T-helper 1 cell treated with Interleukin-12 subunit alpha and Interleukin-12 subunit beta and Interleukin-4 antibody, amounts not matched to agents 30 ng/mL and 1 ng/mL, for 36 hours (primary cell): Measurements from ENCODE around the gene MTRF1L. TPM values are rescaled to one million over a fixed set of nuclear protein-coding genes. Genes with fewer than 3 reads are reported as not detected.
"Not testable (repeated sequence)": the region's sequence is repeated elsewhere in the genome, so short reads cannot be mapped to it uniquely, and the experiment has no call there.

Experiments used
- intact Hi-C: fragments of 100-400 bp; cut with micrococcal nuclease; formaldehyde crosslinking; loops from one replicate; pipeline ENCODE4 v1.15.1; 2024
- total RNA-seq: library from RNA; stranded (reverse); gene quantifications from 2 replicates; pipeline ENCODE4 v1.2.3, GENCODE V29; 2022

Gene MTRF1L
- total RNA-seq, 1 donor from 2014 or later: 20.5 TPM

- intact Hi-C loops: no loop called here
Measured at GRCh38 chr6:153012856-153013255, 10.3 kb upstream of the MTRF1L start.

GRCh38 chr6:153003366-153003690 lies 819 bp upstream of the MTRF1L start:
- intact Hi-C loops: loop anchor here (1.0 to 10.0 kb wide), 5 partner anchors 21 to 1991 kb away; partner anchors contain the start of gene SCAF8

- intact Hi-C loops: loop anchor here (1.0 to 10.0 kb wide), 6 partner anchors 700 to 1990 kb away; partner anchors contain the start of genes RMND1 and SCAF8
Measured at GRCh38 chr6:153001767-153002612, 519 bp downstream of the MTRF1L start.

- intact Hi-C loops: loop anchor here (5.0 to 10.0 kb wide), 3 partner anchors 1246 to 1988 kb away; partner anchors contain the start of gene SCAF8
Measured at GRCh38 chr6:153000790-153001189, 1.7 kb downstream of the MTRF1L start.

- intact Hi-C loops: loop anchor here (5.0 to 10.0 kb wide), 3 partner anchors 1245 to 1988 kb away; partner anchors contain the start of gene SCAF8
Measured at GRCh38 chr6:153000243-153000642, 2.3 kb downstream of the MTRF1L start.

GRCh38 chr6:152999538-152999937 lies 3.0 kb downstream of the MTRF1L start:
- intact Hi-C loops: not testable (repeated sequence)

GRCh38 chr6:152993847-152994246 lies 8.7 kb downstream of the MTRF1L start:
- intact Hi-C loops: no loop called here

GRCh38 chr6:152993431-152993830 lies 9.1 kb downstream of the MTRF1L start:
- intact Hi-C loops: no loop called here

- intact Hi-C loops: no loop called here
Measured at GRCh38 chr6:152986978-152987377, 15.5 kb downstream of the MTRF1L start.

- intact Hi-C loops: not testable (repeated sequence)
Measured at GRCh38 chr6:152985300-152985699, 17.2 kb downstream of the MTRF1L start.

GRCh38 chr6:152984513-152984872 lies 18.0 kb downstream of the MTRF1L start:
- intact Hi-C loops: loop anchor here (5.0 kb wide), 6 partner anchors 812 to 1748 kb away; partner anchors contain the start of gene SCAF8

GRCh38 chr6:152983637-152984512 lies 18.6 kb downstream of the MTRF1L start:
- intact Hi-C loops: loop anchor here (2.0 to 5.0 kb wide), 9 partner anchors 683 to 1748 kb away; partner anchors contain the start of genes RMND1, SCAF8 and ZBTB2

- intact Hi-C loops: loop anchor here (2.0 to 5.0 kb wide), 9 partner anchors 682 to 1749 kb away; partner anchors contain the start of genes RMND1, SCAF8 and ZBTB2
Measured at GRCh38 chr6:152982904-152983636, 19.4 kb downstream of the MTRF1L start, which contains the start of gene FBXO5. FBXO5 (minus strand) TSS chr6:152983041; CDS start chr6:152982959, 82 bp downstream.

- intact Hi-C loops: loop anchor here (1.0 to 5.0 kb wide), 10 partner anchors 21 to 1750 kb away; partner anchors contain the start of genes RMND1, SCAF8 and ZBTB2
Measured at GRCh38 chr6:152981989-152982903, 20.3 kb downstream of the MTRF1L start.

GRCh38 chr6:152981219-152981618 lies 21.3 kb downstream of the MTRF1L start:
- intact Hi-C loops: loop anchor here (1.0 to 5.0 kb wide), 7 partner anchors 22 to 1751 kb away; partner anchors contain the start of gene SCAF8

- intact Hi-C loops: loop anchor here (1.0 to 5.0 kb wide), 9 partner anchors 8 to 1752 kb away; partner anchors contain the start of gene SCAF8
Measured at GRCh38 chr6:152980656-152981055, 21.9 kb downstream of the MTRF1L start.

GRCh38 chr6:152979116-152979515 lies 23.4 kb downstream of the MTRF1L start:
- intact Hi-C loops: no loop called here

- intact Hi-C loops: no loop called here
Measured at GRCh38 chr6:152978058-152978457, 24.5 kb downstream of the MTRF1L start.

- intact Hi-C loops: no loop called here
Measured at GRCh38 chr6:152977556-152977955, 25.0 kb downstream of the MTRF1L start.
